Effector CD8-positive, alpha-beta T cell (primary cell): ENCODE results near the gene PARD3B.

Experiments
- DNase-seq: peaks from one replicate; lab custom pipeline; 2025; lab: John Stamatoyannopoulos, UW

The PARD3B gene

GRCh38 chr2:204892506-204893255, 347.4 kb downstream of the PARD3B start:
- no peak for DNase-seq

- DNase-seq = no peak
Measured at GRCh38 chr2:204896146-204896545, 350.9 kb downstream of the PARD3B start.

- DNase-seq = no peak
Measured at GRCh38 chr2:204897561-204897960, 352.3 kb downstream of the PARD3B start.

GRCh38 chr2:204898928-204899640, 353.8 kb downstream of the PARD3B start:
- DNase-seq = no peak

- DNase-seq = no peak
Measured at GRCh38 chr2:204899983-204900382, 354.7 kb downstream of the PARD3B start.

- DNase-seq = no peak
Measured at GRCh38 chr2:204900487-204900886, 355.2 kb downstream of the PARD3B start.

GRCh38 chr2:204900910-204901309, 355.6 kb downstream of the PARD3B start:
- no peak for DNase-seq

- no peak for DNase-seq
Measured at GRCh38 chr2:204901591-204901990, 356.3 kb downstream of the PARD3B start.

GRCh38 chr2:204909791-204910190, 364.5 kb downstream of the PARD3B start:
- no peak for DNase-seq

- no peak for DNase-seq
Measured at GRCh38 chr2:204913312-204913711, 368.0 kb downstream of the PARD3B start.

- no peak for DNase-seq
Measured at GRCh38 chr2:204913854-204914464, 368.7 kb downstream of the PARD3B start.

- DNase-seq = no peak
Measured at GRCh38 chr2:204914708-204915107, 369.4 kb downstream of the PARD3B start.

- no peak for DNase-seq
Measured at GRCh38 chr2:204917089-204917701, 371.9 kb downstream of the PARD3B start.

- no peak for DNase-seq
Measured at GRCh38 chr2:204920776-204921175, 375.5 kb downstream of the PARD3B start.

GRCh38 chr2:204923957-204924356, 378.7 kb downstream of the PARD3B start:
- no peak for DNase-seq

- DNase-seq = no peak
Measured at GRCh38 chr2:204931562-204931961, 386.3 kb downstream of the PARD3B start.

- no peak for DNase-seq
Measured at GRCh38 chr2:204933735-204934374, 388.6 kb downstream of the PARD3B start.

- DNase-seq = no peak
Measured at GRCh38 chr2:204944927-204945326, 399.7 kb downstream of the PARD3B start.

GRCh38 chr2:204945376-204945775, 400.1 kb downstream of the PARD3B start:
- DNase-seq = no peak

GRCh38 chr2:204946892-204947291, 401.6 kb downstream of the PARD3B start:
- no peak for DNase-seq

- DNase-seq = no peak
Measured at GRCh38 chr2:204947405-204947804, 402.1 kb downstream of the PARD3B start.
